HepG2 (cell line): ENCODE results near the gene STEAP3. TPM values are rescaled to one million over a fixed set of nuclear protein-coding genes. Genes with fewer than 3 reads are reported as not detected.

ENCODE experiments used
- ATAC-seq: fragments of 200-7000 bp; cut with Tn5 transposase; 3 replicates; pipeline ENCODE4 v1.9.1; 2020; ENCODE audit warnings: mild to moderate bottlenecking, moderate library complexity
- BruUV-seq: library from RNA; stranded (reverse); fragments of 400-500 nt; replicated peaks from 2 replicates; lab custom pipeline; 2021; lab: Mats Ljungman, UMichigan
- CTCF ChIA-PET: fragments of 300-600 bp; formaldehyde crosslinking; extraction: SDS; loops from one replicate; lab custom pipeline; 2021; ENCODE audit warnings: low total read pairs, inconsistent platforms, low intra/inter-chr PET ratio; lab: Yijun Ruan, JAX
- POLR2A ChIA-PET: fragments of 350-600 bp; sonication (Branson Sonifier 250); formaldehyde crosslinking; loops from one replicate; lab custom pipeline; 2020; ENCODE audit warnings: antibody characterized with exemption, inconsistent platforms; lab: Yijun Ruan, JAX
- DNase-seq: peaks from one replicate; pipeline ENCODE4 v3.0.0-alpha.2; 2015; ENCODE audit warnings: low spot score
- FAIRE-seq: peaks from 3 replicates; lab custom pipeline; 2011; peaks lifted over from hg19 to GRCh38; lab: Jason Lieb, UNC
- H2AFZ ChIP-seq: one replicate; pipeline ENCODE4 v1.6.1; 2011; ENCODE audit warnings: low read length, inconsistent platforms
- H3K27ac ChIP-seq: fragments of 300-600 bp; 3 replicates; pipeline ENCODE4 v1.8.0; 2011; ENCODE audit warnings: mixed run types, mild to moderate bottlenecking, mixed read lengths, low read length, inconsistent platforms; ENCODE audit not compliant: insufficient read depth; ENCODE audit errors: extremely low read length
- H3K27me3 ChIP-seq, 2 experiments: fragments of 200-600 bp in 1 of 2; 2 replicates in 1 of 2; 3 replicates in 1 of 2; pipeline versions ENCODE4 v1.6.0 to v1.8.0; 2011; ENCODE audit warnings: low read length in 2 of 2, mild to moderate bottlenecking in 2 of 2, moderate library complexity in 2 of 2, inconsistent platforms in 1 of 2; ENCODE audit not compliant: insufficient read depth in 2 of 2, control insufficient read depth in 1 of 2
- H3K36me3 ChIP-seq, 2 experiments: fragments of 200-600 bp in 1 of 2; replicated peaks in 1 of 2; 2 replicates in 1 of 2; 3 replicates in 1 of 2; pipeline versions ENCODE4 v1.5.1 to v1.8.0; 2011; ENCODE audit warnings: low read length in 2 of 2, inconsistent platforms in 1 of 2; ENCODE audit not compliant: insufficient read depth in 2 of 2, control insufficient read depth in 1 of 2
- H3K4me1 ChIP-seq: 2 replicates; pipeline ENCODE4 v1.5.1; 2012; ENCODE audit warnings: low read length, inconsistent platforms; ENCODE audit not compliant: insufficient read depth
- H3K4me2 ChIP-seq: 2 replicates; pipeline ENCODE4 v1.6.0; 2011; ENCODE audit warnings: low read depth, low read length, inconsistent platforms
- H3K4me3 ChIP-seq, 3 experiments: fragments of 200-600 bp in 1 of 3; sonication (generic), shearing (Covaris generic) in 1 of 3; replicated peaks in 1 of 3; 2 replicates each; pipeline ENCODE4 v1.5.1; 2011 to 2016; ENCODE audit warnings: low read length in 3 of 3, inconsistent platforms in 2 of 3, low read depth in 2 of 3, mild to moderate bottlenecking in 2 of 3, control low read depth in 1 of 3, mixed read lengths in 1 of 3; ENCODE audit not compliant: insufficient read depth in 1 of 3
- H3K79me2 ChIP-seq: one replicate; pipeline ENCODE4 v1.6.1; 2011; ENCODE audit warnings: low read length, inconsistent platforms; ENCODE audit not compliant: insufficient read depth
- H3K9ac ChIP-seq: 2 replicates; pipeline ENCODE4 v1.6.0; 2011; ENCODE audit warnings: mild to moderate bottlenecking, low read depth, low read length, inconsistent platforms; ENCODE audit not compliant: insufficient read depth
- H3K9me3 ChIP-seq: 2 replicates; pipeline ENCODE4 v1.5.1; 2012; ENCODE audit warnings: mild to moderate bottlenecking, low read length
- H4K20me1 ChIP-seq: 2 replicates; pipeline ENCODE4 v1.6.0; 2011; ENCODE audit warnings: inconsistent platforms, mild to moderate bottlenecking, low read length, moderate library complexity; ENCODE audit not compliant: insufficient read depth
- CHD2 ChIP-seq: IDR thresholded peaks from 2 replicates; pipeline ENCODE4 v1.6.1; 2011; ENCODE audit warnings: low read depth, low read length, improper control_type of control experiment
- CHD4 ChIP-seq: fragments of 200-600 bp; sonication (generic); IDR thresholded peaks from 2 replicates; pipeline ENCODE4 v1.7.0; 2017; ENCODE audit warnings: mild to moderate bottlenecking, low read length, borderline replicate concordance
- DR1 ChIP-seq: sonication (generic); formaldehyde crosslinking; IDR thresholded peaks from 2 replicates; pipeline ENCODE4 v1.8.0; 2021; ENCODE audit warnings: mild to moderate bottlenecking, missing genetic modification reagents, inconsistent platforms
- EED ChIP-seq: sonication (generic); formaldehyde crosslinking; IDR thresholded peaks from 2 replicates; pipeline ENCODE4 v1.5.0; 2020; ENCODE audit warnings: mild to moderate bottlenecking, missing genetic modification reagents
- KAT8 ChIP-seq: IDR thresholded peaks from 2 replicates; pipeline ENCODE4 v1.6.1; 2016; ENCODE audit warnings: missing genetic modification reagents, missing compliant biosample characterization
- KMT2B ChIP-seq: IDR thresholded peaks from 2 replicates; pipeline ENCODE4 v1.6.1; 2016; ENCODE audit warnings: missing genetic modification reagents, missing compliant biosample characterization
- MYC ChIP-seq: sonication (generic); formaldehyde crosslinking; IDR thresholded peaks from 2 replicates; pipeline ENCODE4 v1.9.0; 2021; ENCODE audit warnings: missing genetic modification reagents, borderline replicate concordance
- PCBP1 ChIP-seq: fragments of 200-400 bp; formaldehyde crosslinking; IDR thresholded peaks from 2 replicates; pipeline ENCODE4 v1.6.1; 2017; ENCODE audit warnings: mild to moderate bottlenecking, low read depth, low read length, borderline replicate concordance
- SALL1 ChIP-seq: sonication (generic); formaldehyde crosslinking; IDR thresholded peaks from 2 replicates; pipeline ENCODE4 v1.8.0; 2022; ENCODE audit warnings: mild to moderate bottlenecking, missing genetic modification reagents
- ZFY ChIP-seq: sonication (generic); formaldehyde crosslinking; IDR thresholded peaks from 2 replicates; pipeline ENCODE4 v1.4.0; 2020; ENCODE audit warnings: missing genetic modification reagents
- ZNF562 ChIP-seq: sonication (generic); formaldehyde crosslinking; IDR thresholded peaks from 2 replicates; pipeline ENCODE4 v1.8.0; 2022; ENCODE audit warnings: missing genetic modification reagents, borderline replicate concordance
- ZNF607 ChIP-seq: sonication (generic); formaldehyde crosslinking; IDR thresholded peaks from 2 replicates; pipeline ENCODE4 v1.5.1; 2020; ENCODE audit warnings: missing genetic modification reagents, mild to moderate bottlenecking, borderline replicate concordance
- ZNF660 ChIP-seq: sonication (generic); formaldehyde crosslinking; IDR thresholded peaks from 2 replicates; pipeline ENCODE4 v1.5.1; 2020; ENCODE audit warnings: mild to moderate bottlenecking, low read depth, missing genetic modification reagents, borderline replicate concordance
- in situ Hi-C: cut with HindIII; loops from 2 replicates; pipeline ENCODE4 v1.10.0; 2017; ENCODE audit warnings: low pct_unique_long_range_greater_than_20kb; ENCODE audit not compliant: extremely low pct_ligation_motif_present
- intact Hi-C: fragments of 100-400 bp; cut with micrococcal nuclease; formaldehyde crosslinking; loops from one replicate; pipeline ENCODE4 v1.10.0; 2022; ENCODE audit not compliant: unreplicated experiment
- polyA plus RNA-seq, 8 experiments: library from polyadenylated mRNA; depleted of rRNA in 3 of 8; stranded (reverse) in 7 of 8; unstranded in 1 of 8; fragments of >200 nt; fragmentation: Illumina TruSeq in 4 of 8; extraction: Trizol in 4 of 8; gene quantifications; 2 replicates each; pipeline versions ENCODE4 v1.2.1 to v1.2.3, GENCODE V29; 2011 to 2016; ENCODE audit warnings: low read depth in 4 of 8, missing spikeins in 1 of 8, mixed read lengths in 1 of 8; ENCODE audit not compliant: insufficient read depth in 1 of 8
- total RNA-seq, 5 experiments: library from RNA; depleted of rRNA; stranded (reverse); fragments of >200 nt; fragmentation: Illumina TruSeq; extraction: Trizol; gene quantifications; 2 replicates each; pipeline ENCODE4 v1.2.3, GENCODE V29; 2016; ENCODE audit warnings: low read depth in 1 of 5
- TF ChIP-seq, protein P1 (sequence below): sonication (generic); formaldehyde crosslinking; IDR thresholded peaks from 2 replicates; pipeline ENCODE4 v1.9.0; 2021; ENCODE audit warnings: missing genetic modification reagents, borderline replicate concordance
- TF ChIP-seq, protein P2 (sequence below): sonication (generic); formaldehyde crosslinking; IDR thresholded peaks from 2 replicates; pipeline ENCODE4 v1.8.0; 2022; ENCODE audit warnings: mild to moderate bottlenecking, missing genetic modification reagents, moderate library complexity
- TF ChIP-seq, protein P3 (sequence below): sonication (generic); formaldehyde crosslinking; conservative IDR thresholded peaks from 2 replicates; pipeline ENCODE4 v1.8.0; 2022; ENCODE audit warnings: low read depth, missing genetic modification reagents

The STEAP3 gene
- total and polyA plus RNA-seq, 2 of the 13 experiments (the other 11 are each of a cell fraction or from before 2014, with no cell fraction given) = 7.3 to 21.1 TPM

DNA sequence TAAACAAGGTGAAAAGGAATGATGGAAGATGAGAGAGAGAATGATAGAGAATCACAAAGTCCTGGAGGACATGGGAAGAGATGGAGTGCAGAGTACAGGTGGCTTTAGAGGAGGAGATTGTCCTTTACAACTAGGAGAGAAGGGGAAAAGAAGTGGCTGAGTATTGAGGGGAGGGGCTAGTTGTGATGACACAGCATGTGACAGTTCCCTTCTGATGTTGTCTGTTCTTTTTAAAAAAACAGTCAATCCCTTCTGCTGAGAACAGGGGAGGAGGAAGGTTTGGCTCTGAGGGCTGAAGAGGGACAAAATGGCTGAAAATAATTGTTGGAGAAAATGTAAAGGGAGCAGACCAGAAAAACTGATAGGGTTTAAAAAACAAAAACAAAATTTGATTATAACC, 44.0 kb downstream of the STEAP3 start:
- Histone ChIP-seq H3K79me2 (no peaks in the 10 kb centered on the region), H3K4me3 (no peak overlapping the region), H3K27me3 (no peaks in the 10 kb centered on the region), H3K9me3 (no peaks in the 10 kb centered on the region), H4K20me1 (no peaks in the 10 kb centered on the region), H3K4me1 (peaks cover 12% of the 10 kb centered on the region), H3K36me3 (peaks cover 2 to 6% of the 10 kb centered on the region in 2 experiments; a peak in 1 of 5 replicates), H3K4me2 (no peak overlapping the region), H2AFZ (no peak overlapping the region), H3K27ac (no peak overlapping the region), H3K9ac (no peak overlapping the region)
- FAIRE-seq (no peak), ATAC-seq (no peak), DNase-seq (no peak)
- TF ChIP-seq SALL1 (no peak), CHD4 (no peak), ZNF660 (CRISPR knock-in tag) (no peak), DR1 (CRISPR knock-in tag) (no peak), MYC (CRISPR knock-in tag) (no peak), ZFY (CRISPR knock-in tag) (no peak), PCBP1 (no peak), ZNF562 (no peak), KMT2B (no peak), CHD2 (no peak), KAT8 (CRISPR knock-in tag) (no peak), EED (no peak), ZNF607 (CRISPR knock-in tag) (no peak)
- TF ChIP-seq, protein P1, sequence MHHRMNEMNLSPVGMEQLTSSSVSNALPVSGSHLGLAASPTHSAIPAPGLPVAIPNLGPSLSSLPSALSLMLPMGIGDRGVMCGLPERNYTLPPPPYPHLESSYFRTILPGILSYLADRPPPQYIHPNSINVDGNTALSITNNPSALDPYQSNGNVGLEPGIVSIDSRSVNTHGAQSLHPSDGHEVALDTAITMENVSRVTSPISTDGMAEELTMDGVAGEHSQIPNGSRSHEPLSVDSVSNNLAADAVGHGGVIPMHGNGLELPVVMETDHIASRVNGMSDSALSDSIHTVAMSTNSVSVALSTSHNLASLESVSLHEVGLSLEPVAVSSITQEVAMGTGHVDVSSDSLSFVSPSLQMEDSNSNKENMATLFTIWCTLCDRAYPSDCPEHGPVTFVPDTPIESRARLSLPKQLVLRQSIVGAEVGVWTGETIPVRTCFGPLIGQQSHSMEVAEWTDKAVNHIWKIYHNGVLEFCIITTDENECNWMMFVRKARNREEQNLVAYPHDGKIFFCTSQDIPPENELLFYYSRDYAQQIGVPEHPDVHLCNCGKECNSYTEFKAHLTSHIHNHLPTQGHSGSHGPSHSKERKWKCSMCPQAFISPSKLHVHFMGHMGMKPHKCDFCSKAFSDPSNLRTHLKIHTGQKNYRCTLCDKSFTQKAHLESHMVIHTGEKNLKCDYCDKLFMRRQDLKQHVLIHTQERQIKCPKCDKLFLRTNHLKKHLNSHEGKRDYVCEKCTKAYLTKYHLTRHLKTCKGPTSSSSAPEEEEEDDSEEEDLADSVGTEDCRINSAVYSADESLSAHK (CRISPR knock-in tag) = no peak
- TF ChIP-seq, protein P2, sequence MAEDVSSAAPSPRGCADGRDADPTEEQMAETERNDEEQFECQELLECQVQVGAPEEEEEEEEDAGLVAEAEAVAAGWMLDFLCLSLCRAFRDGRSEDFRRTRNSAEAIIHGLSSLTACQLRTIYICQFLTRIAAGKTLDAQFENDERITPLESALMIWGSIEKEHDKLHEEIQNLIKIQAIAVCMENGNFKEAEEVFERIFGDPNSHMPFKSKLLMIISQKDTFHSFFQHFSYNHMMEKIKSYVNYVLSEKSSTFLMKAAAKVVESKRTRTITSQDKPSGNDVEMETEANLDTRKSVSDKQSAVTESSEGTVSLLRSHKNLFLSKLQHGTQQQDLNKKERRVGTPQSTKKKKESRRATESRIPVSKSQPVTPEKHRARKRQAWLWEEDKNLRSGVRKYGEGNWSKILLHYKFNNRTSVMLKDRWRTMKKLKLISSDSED = no peak
- TF ChIP-seq, protein P3, sequence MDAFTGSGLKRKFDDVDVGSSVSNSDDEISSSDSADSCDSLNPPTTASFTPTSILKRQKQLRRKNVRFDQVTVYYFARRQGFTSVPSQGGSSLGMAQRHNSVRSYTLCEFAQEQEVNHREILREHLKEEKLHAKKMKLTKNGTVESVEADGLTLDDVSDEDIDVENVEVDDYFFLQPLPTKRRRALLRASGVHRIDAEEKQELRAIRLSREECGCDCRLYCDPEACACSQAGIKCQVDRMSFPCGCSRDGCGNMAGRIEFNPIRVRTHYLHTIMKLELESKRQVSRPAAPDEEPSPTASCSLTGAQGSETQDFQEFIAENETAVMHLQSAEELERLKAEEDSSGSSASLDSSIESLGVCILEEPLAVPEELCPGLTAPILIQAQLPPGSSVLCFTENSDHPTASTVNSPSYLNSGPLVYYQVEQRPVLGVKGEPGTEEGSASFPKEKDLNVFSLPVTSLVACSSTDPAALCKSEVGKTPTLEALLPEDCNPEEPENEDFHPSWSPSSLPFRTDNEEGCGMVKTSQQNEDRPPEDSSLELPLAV (CRISPR knock-in tag) = no peak
- no TSS peak for BruUV-seq
- ChIA-PET POLR2A (no interaction called here), CTCF (no interaction called here)
- intact Hi-C loops = loop anchor here (5.0 kb wide), 1 partner anchor 255 kb away; no protein-coding TSS in a partner anchor
- in situ Hi-C loops = no loop called here
